ENCODE data around the gene CCKAR.

The CCKAR gene

DNA sequence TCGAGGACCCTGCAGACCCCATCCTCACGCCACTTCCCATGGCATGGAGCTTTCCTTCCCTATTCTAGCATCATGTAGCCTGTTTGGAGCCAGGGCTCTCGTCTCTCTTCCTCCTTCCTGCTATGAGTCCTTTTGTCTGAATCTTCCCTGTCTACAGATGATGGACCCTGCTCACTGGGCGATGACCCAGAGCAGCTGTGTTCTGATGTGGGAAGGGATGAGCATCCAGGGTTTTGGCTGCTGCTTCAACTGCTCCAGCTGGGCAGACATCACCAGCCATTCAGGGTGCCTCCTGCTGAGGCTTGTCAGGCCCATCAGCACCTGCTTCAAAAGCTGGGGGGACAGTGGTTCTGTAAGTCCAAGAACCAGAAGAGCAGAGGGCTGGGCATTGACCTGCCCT lies 3.2 kb upstream of the CCKAR start:
- FAIRE-seq = no peak
- DNase-seq (ENCODE audit: extremely low spot score, insufficient read length, low read depth) = no peak

- DNase-seq (ENCODE audit: extremely low spot score, insufficient read length, low read depth) (no peak), FAIRE-seq (no peak)
Measured at GRCh38 chr4:26491449-26492170, 1.3 kb upstream of the CCKAR start.

DNA sequence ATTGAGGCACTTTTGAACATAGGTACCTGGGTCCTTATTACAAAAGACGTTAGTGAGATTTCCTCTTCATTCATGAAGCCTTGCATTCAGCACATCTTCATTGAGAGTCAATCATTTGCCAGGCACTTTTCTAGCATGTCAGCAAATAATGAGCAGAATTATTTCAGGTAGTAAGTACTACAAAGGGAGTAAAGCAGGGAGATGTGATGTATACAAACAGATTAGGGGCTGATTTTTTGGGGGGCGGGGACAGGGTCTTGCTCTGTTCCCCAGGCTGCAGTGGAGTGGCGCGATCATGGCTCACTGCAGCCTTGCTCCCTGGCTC lies 638 bp upstream of the CCKAR start:
- FAIRE-seq = no peak
- no peak for DNase-seq (ENCODE audit: extremely low spot score, insufficient read length, low read depth)

GRCh38 chr4:26489101-26489985 lies 941 bp downstream of the CCKAR start:
- FAIRE-seq = no peak
- DNase-seq (ENCODE audit: extremely low spot score, insufficient read length, low read depth) = no peak

DNA sequence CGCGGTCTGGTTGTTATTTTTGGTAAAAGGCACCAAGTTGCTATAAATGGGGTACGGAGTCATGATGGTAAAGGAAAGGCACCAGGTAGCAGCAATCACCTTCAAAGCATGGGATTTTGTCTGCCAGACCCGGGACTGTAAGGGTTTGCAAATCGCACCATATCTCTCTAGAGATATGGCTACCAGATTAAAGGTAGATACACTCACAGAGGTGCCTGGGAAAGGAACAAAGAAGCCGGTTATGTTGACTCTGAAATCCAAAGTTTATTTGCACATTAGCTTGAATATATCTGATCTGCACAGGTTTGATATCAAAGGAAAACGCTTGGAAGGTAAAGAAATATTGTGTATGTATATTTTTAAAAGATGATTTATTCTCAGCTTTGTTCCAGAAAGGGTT lies 4.6 kb downstream of the CCKAR start:
- FAIRE-seq = no peak
- DNase-seq (ENCODE audit: extremely low spot score, insufficient read length, low read depth) = no peak

- DNase-seq (ENCODE audit: extremely low spot score, insufficient read length, low read depth) (no peak), FAIRE-seq (no peak)
Measured at GRCh38 chr4:26484516-26484915, 5.8 kb downstream of the CCKAR start.

DNA sequence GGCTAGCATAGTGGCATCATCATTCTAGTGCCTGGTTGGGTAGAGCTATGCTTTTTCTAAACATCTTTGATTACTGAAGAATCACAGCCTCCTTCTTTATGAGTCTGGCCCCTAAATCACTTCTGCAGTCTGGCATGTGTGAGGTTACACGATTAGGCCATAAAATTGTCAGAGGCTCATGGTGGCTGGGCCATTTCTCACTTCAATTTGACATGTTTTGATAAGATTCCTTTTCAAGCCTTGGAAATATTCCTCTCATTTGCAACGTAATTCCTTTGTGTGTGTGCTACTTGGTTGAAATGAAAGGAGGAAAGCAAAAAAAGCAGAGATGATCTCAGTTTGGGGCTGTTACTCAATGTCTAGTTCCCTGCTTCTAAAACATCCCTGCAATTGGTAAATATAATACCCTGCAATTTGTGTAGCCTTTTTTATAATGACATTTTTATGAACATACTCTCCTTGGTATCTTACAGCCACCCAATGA lies 6.2 kb downstream of the CCKAR start:
- FAIRE-seq (no peak), DNase-seq (ENCODE audit: extremely low spot score, insufficient read length, low read depth) (no peak)

- FAIRE-seq (no peak), DNase-seq (ENCODE audit: extremely low spot score, insufficient read length, low read depth) (no peak)
Measured at GRCh38 chr4:26482508-26483462, 7.5 kb downstream of the CCKAR start.

DNA sequence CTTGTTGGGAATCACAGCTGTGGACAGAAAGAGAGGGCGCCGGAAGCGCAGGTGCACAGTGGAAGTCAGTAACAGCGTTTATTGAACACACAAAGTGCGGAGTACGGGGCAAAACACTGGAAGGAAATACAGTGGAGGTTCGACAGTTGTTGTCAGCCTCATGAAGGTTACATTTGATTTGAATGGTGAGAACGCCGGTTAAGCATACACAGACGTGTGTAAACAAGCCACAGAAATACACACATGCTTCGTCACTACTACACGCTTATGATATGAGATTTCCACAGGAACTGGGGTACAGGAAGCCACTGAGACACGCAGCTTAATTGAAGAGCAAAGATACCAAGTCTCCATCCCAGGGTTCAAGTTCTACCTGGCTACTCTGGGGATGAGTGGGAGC lies 12.0 kb downstream of the CCKAR start:
- no peak for DNase-seq (ENCODE audit: extremely low spot score, insufficient read length, low read depth)
- FAIRE-seq = no peak

DNA sequence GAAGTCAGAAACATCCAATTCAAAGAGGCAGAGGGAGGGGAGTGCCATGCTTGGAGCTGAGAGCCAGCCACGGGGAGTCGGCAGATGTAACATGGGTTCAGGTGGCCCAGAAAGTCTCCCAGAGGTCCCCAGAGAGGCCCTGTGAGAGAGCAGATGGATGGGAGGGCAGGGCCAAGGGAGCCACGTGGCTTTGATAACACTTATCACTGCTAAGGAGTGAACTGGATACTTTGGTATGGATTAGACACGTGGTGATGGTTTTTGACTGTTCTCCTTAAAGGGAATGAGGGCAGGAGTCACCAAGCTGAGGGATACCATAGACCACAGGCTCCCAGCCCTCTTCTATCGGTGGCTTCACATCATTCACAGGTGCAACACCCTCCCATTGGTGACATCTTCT lies 13.7 kb downstream of the CCKAR start:
- no peak for FAIRE-seq
- no peak for DNase-seq (ENCODE audit: extremely low spot score, insufficient read length, low read depth)

- FAIRE-seq (no peak), DNase-seq (ENCODE audit: extremely low spot score, insufficient read length, low read depth) (no peak)
Measured at GRCh38 chr4:26475716-26476115, 14.6 kb downstream of the CCKAR start.

- no peak for FAIRE-seq
- DNase-seq (ENCODE audit: extremely low spot score, insufficient read length, low read depth) = no peak
Measured at GRCh38 chr4:26474551-26474950, 15.7 kb downstream of the CCKAR start.

- no peak for DNase-seq (ENCODE audit: extremely low spot score, insufficient read length, low read depth)
- no peak for FAIRE-seq
Measured at GRCh38 chr4:26473893-26474292, 16.4 kb downstream of the CCKAR start.

GRCh38 chr4:26471890-26472289 lies 18.4 kb downstream of the CCKAR start:
- no peak for FAIRE-seq
- DNase-seq (ENCODE audit: extremely low spot score, insufficient read length, low read depth) = no peak

- no peak for FAIRE-seq
Measured at GRCh38 chr4:26468977-26469376, 21.3 kb downstream of the CCKAR start.

DNA sequence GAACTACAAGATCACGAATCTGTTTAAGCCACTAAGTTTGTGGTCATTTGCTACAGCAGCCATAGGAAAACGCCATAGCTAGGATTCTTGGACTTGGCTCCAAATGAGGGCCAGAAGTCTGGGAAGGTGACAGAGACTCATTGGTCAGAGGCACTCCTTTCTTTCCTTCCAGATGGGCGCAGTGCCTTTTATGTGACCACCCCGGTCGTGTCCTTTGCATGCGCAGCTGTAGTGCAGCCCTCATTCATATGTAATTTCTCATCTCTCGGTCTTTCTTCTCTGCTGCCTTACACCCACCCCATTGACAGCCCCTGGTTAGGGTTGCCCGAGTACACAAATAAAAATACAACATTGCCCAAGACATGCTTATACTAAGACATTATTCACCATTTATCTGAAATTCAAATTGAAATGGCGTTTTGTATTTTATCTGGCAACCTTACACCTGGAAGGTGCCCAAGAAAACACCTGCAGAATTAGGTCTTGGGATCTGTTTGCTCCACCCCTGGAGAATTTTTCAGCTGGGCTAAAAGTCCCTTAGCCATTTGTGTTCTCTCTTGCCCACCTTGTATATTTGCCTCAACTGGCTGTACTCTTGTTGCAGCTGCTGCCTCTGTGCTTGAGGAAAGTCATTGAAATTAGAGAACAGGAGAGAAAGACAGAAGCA lies 21.9 kb downstream of the CCKAR start:
- FAIRE-seq (no peak), DNase-seq (ENCODE audit: extremely low spot score, insufficient read length, low read depth) (no peak)

More at GRCh38 chr4:26468977-26469376, 21.3 kb downstream of the CCKAR start:
- no peak for DNase-seq (ENCODE audit: extremely low spot score, insufficient read length, low read depth)

GRCh38 chr4:26467724-26468123 lies 22.6 kb downstream of the CCKAR start:
- FAIRE-seq (no peak), DNase-seq (ENCODE audit: extremely low spot score, insufficient read length, low read depth) (no peak)

DNA sequence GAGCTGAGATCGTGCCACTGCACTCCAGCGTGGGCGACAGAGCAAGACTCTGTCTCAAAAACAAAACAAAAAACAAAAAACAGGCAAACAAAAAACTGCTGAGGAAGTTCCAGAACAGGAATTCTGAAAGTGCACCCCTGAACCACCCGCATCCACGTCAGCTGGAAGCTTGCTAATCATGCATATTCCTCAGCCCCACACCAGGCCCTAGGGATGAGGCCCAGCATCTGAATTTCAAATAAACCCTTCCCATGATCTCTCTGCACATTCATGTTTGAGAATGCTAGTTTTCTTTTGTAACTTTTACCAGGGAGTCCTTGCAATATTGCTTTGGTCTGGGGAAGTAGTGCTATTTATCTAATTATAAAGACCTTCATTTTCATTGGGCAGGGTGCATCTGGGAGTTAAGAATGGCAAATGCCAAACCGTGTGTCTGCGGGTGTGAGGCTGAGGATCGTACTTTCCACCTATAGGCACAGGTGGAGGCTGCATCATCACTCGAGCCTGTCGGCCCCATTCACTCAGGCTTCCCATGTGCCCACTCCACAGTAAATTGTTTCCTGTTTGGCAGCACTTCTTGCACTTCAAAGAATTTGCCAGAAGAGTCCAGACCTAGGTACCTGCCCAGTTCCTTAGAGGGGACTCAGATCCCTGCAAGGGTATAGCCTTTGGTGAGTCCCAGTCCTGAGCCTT lies 23.6 kb downstream of the CCKAR start:
- no peak for DNase-seq (ENCODE audit: extremely low spot score, insufficient read length, low read depth)
- FAIRE-seq = no peak

DNA sequence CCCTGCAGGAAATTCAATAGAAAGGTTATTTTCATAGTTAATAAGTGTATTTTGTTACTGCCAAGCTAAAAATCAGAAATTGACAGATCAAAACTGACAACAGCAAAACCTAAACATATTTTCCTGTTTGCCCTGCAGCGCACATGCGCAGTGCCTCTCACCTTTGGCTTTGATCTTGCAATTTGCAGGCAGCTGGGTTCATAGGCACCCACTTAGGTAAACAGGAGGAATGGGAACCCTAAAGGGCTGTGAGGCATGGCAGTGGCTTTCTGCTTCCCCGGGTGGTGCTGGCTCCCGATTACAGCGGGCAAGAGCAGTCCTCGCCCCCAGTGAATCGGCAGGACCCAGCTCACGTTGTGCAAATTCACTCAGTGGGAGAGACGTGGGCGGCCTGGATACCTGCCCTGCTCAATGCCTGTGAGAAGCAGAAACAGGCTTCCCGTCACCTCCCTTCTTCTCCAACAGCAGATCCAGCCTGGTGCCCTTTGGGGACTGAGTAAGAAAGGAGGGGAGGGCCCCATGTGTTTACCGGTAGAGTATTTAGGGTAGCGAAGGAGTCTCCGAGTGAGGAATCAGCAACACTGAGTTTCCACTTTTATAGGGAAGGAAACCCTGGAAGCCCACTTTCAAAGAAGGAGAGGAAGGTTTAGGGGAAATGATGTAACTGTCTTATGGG lies 25.7 kb downstream of the CCKAR start:
- FAIRE-seq = no peak

More for the DNA sequence above, 25.7 kb downstream of the CCKAR start:
- DNase-seq (ENCODE audit: extremely low spot score, insufficient read length, low read depth) = no peak

Measured in GM18507 (cell line).